GM18861 (cell line): ENCODE data around the gene CNTD1.

Experiments used
- ATAC-seq: cut with Tn5 transposase; IDR thresholded peaks from one replicate; pipeline ENCODE4 v1.9.1; 2021; ENCODE audit not compliant: unreplicated experiment

CNTD1 gene

DNA sequence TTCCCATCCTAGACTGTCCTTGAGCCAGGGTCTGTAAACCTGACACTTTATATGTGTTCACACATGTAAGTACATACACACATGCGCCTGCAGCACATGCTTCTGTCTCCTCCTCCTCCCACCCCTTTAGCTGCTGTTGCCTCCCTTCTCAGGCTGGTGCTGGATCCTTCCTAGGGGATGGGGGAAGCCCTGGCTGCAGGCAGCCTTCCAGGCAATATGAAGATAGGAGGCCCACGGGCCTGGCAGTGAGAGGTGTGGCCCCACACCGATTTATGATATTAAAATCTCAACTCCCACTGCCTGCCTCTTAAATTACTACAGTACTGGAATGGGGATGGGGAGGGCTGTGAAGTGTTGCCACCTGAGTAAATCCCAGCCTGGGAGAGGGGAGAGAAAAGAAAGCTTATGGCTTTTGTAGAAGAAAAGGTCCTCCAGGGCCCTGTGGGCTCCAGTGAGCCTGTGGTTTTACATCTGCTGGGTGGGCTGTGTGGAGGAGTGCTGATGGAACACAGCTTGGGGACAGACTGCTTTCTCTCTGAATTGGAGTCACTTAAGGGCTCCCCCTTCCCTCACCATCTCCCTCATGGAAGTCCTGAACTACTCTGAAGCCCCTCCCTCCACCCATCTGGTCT is 19.2 kb upstream of the CNTD1 start:
- no peak for ATAC-seq

GRCh38 chr17:42779936-42780850 is 18.5 kb upstream of the CNTD1 start, which contains the start of gene WNK4:
Gene WNK4 (plus strand): TSS chr17:42780610. CDS start chr17:42780699, 89 bp downstream.
- ATAC-seq, result no peak

DNA sequence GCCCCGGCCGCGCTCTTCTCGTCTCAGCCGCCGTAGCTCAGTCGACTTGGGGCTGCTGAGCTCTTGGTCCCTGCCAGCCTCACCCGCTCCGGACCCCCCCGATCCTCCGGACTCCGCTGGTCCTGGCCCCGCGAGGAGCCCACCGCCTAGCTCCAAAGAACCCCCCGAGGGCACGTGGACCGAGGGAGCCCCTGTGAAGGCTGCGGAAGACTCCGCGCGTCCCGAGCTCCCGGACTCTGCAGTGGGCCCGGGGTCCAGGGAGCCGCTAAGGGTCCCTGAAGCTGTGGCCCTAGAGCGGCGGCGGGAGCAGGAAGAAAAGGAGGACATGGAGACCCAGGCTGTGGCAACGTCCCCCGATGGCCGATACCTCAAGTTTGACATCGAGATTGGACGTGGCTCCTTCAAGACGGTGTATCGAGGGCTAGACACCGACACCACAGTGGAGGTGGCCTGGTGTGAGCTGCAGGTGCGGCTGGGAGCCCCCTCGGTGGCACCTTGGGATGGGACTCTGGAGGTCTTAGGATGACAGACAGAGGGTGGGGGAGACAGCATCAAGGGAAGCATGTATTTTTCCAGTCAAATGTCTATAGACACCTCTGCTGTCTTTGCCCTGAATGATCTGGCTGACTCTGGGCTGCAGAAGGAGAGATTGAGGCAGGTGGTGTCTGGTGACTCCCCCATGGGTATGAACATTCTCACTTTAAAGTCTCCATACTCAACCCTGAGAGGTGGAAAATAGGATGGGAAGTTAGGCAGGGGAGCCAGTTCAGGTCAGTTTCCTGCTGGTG is 17.6 kb upstream of the CNTD1 start:
- ATAC-seq, result no peak

DNA sequence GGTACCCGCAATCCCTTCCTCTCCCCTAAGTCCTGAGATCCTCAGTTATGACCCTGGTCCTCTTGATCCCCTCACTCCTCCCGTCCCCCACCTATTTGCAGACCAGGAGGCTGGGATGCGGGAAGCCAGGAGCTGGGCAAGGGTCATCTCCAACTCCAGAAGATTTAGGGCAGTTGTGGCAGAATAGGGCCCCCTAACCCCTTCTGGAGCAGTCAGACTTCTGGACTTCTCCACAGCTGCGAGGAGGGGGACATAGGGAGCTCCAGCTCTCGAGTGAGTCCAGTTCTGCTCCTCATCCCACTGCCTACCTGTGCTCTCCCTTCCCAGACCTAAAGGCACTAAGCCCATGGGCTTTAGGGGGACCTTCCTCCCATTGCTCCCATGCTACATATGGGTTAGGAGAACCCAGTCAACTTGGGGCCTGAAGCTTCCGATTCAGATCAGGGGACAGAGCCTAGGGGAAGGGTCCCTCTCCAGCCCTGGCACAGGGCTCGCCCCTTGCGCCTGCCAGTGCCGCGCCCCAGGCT is 17.0 kb upstream of the CNTD1 start:
- ATAC-seq, result no peak

- no peak for ATAC-seq
Observed at GRCh38 chr17:42782166-42783061, 16.2 kb upstream of the CNTD1 start.

DNA sequence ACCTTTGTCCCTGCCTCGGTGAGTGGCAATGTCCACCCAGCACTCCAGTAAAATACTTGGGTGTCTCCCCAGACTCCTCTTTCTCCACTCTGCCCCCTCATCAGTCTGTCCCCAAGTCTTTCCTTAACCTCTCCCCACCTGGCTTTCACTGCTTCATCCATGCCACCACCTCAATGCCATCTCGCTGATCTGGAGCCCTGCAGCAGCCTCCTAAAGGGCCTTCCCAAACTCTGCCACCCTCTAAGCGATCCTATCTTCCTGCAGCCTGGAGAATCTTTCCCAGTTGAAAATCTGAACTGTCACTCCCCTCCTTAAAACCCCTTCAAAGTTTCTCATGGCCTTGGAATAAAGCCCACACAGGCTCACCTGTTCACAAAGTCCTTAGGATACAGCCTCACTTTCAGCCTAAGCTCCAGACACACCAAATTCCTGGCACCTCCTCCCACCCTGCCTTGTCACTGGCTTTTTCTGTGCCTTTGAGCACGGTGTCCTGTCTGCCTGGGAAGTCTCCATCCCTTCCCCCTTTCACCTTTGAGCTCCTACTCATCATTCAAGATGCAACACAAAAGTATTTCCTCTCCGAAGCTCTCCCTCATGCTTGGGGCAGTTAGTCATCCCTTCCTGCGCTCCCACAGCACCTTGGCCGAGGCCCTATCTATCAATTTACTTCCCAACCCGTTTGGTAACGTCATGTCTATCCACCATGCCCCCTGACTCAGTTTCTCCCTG is 15.4 kb upstream of the CNTD1 start:
- ATAC-seq, result no peak

GRCh38 chr17:42783791-42784138 is 14.9 kb upstream of the CNTD1 start:
- ATAC-seq, result no peak

DNA sequence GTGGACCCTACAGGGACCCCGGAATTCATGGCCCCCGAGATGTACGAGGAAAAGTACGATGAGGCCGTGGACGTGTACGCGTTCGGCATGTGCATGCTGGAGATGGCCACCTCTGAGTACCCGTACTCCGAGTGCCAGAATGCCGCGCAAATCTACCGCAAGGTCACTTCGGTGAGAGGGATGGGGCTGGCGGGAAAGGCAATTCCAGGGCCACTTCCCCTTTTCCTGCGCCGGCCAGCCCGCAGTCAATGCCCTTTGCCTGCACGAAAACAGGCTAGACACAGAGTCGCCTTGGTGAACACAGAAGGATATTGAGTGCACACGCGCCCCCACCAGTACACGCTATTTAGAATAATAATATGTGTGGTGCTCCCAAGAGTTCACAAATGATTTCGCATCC is 14.3 kb upstream of the CNTD1 start:
- ATAC-seq, result no peak

DNA sequence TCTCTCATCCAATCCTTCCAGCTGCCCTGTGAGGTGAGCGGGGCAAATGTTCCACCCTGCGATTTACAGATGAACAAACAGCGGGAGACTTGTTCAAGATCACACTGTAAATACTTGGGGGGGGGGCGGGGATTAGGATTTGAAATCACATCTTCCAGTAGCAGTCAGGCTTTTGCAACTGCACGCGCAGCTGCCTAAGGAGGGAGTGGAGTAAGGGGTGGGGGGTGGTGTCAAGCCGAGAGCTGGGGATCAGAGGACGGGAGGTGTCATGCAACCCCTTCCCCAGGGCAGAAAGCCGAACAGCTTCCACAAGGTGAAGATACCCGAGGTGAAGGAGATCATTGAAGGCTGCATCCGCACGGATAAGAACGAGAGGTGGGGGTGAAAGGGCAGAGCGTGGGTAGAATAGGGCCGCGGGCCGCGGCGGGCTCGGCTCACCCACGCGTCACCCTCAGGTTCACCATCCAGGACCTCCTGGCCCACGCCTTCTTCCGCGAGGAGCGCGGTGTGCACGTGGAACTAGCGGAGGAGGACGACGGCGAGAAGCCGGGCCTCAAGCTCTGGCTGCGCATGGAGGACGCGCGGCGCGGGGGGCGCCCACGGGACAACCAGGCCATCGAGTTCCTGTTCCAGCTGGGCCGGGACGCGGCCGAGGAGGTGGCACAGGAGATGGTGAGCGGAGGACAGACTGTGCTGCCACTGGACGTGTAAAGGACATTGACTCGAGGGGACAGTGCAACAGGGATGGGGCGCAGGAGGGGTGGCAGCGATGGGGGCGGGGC is 13.7 kb upstream of the CNTD1 start:
- no peak for ATAC-seq

DNA sequence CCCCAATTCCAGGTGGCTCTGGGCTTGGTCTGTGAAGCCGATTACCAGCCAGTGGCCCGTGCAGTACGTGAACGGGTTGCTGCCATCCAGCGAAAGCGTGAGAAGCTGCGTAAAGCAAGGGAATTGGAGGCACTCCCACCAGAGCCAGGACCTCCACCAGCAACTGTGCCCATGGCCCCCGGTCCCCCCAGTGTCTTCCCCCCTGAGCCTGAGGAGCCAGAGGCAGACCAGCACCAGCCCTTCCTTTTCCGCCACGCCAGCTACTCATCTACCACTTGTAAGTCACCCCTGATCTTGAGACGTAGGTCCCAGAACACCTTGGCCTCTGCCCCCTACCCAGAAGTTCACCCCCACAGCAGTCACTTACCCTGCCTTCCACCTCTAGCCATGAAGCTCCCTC is 11.4 kb upstream of the CNTD1 start:
- no peak for ATAC-seq

DNA sequence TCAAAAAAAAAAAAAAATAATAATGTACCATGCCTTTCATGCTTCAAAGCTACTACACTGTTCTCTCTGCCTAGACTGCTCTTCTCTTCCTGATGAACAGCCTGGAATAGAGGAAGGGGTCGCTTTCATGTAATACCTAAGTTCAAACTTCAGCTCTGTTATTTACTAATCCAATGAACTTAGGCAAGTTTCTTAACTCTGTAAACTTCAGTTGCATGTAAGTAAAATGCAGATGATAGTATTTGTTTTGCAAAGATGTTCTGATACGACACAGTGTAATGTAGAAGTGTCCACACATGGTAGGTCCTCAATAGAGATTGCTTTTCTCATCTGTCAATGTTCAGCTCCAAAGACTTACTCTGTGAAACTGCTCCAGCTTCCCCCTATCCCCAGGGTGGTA is 6.7 kb upstream of the CNTD1 start:
- no peak for ATAC-seq

GRCh38 chr17:42792545-42792944 is 6.1 kb upstream of the CNTD1 start:
- no peak for ATAC-seq

DNA sequence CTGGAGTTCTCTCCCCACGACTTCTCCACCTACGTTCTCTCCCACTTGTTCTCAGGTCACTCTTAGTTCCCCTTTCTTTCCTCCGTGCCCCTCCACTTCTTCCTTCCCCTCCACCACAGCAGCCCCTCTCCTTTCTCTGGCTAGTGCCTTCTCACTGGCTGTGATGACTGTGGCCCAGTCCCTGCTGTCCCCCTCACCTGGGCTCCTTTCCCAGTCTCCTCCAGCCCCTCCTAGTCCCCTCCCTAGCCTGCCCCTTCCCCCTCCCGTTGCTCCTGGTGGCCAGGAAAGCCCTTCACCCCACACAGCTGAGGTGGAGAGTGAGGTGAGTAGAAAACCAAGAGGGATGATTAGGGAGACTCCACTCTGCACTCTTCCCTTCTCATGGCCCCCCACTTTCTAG is 3.6 kb upstream of the CNTD1 start:
- ATAC-seq, result no peak

- no peak for ATAC-seq
Observed at GRCh38 chr17:42795465-42795864, 3.2 kb upstream of the CNTD1 start.

GRCh38 chr17:42796066-42796758 is 2.4 kb upstream of the CNTD1 start:
- no peak for ATAC-seq

DNA sequence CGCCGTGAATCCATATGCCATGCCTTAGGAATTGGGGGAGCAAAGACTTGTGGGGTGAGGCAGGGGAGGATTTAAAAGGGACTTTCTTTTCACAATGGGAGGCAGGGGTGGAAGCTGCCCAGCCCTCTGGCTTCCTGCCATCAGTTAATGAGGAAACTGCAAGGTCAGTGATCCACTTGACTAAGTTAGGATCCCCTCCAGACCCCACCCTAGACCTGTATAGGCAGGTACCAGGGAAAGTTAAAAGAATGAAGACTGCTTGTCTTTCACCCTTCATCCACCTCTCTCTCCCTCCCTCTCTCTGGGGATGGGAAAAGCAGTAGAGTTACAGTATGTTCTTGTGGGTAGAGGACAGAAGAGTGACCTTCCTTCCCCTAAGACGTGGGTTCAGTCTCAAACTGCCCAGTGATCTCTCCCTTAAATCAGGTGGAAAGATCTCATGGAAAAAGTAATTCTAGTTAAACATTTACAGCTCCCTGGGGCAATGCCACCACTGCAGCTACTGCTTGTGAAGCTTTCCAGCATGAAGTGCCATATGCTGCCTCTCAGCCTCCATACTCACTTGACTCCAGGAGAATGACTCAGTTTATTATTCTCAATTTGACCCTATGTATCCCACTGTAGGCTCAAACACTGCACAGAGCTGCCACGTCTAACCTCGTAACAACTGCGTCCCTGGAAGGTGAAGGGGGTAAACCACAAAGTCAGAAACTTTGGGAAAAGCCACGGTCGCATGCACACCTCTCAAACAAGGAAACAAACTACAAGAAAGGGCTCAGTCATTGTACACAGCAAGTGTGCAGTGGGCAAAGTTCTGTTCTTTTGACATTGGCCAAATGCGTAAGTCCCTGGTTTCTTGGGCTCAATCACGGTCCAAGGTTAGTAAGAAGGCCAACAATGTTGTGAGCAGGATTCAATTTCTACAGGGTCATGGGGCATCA is 1.3 kb upstream of the CNTD1 start:
- no peak for ATAC-seq

- ATAC-seq, result no peak
Observed at GRCh38 chr17:42798011-42798382, 664 bp upstream of the CNTD1 start.
